AG04449 (cell line): Measurements from ENCODE around the gene SEM1.

Experiments
- CTCF ChIA-PET: fragments of 350-600 bp; formaldehyde crosslinking; extraction: SDS; loops from one replicate; lab custom pipeline; 2021; ENCODE audit warnings: antibody characterized with exemption; lab: Yijun Ruan, JAX
- POLR2A ChIA-PET: fragments of 400-600, 350-600 bp; formaldehyde crosslinking; extraction: SDS; loops from one replicate; lab custom pipeline; 2020; ENCODE audit warnings: antibody characterized with exemption, inconsistent platforms; lab: Yijun Ruan, JAX
- DNase-seq: peaks from one replicate; pipeline ENCODE4 v3.0.0-alpha.2; 2010; ENCODE audit warnings: low read depth, low spot score
- H3K4me3 ChIP-seq: 2 replicates; pipeline ENCODE4 v1.5.1; 2011; ENCODE audit warnings: low read depth, mild to moderate bottlenecking, control low read depth, low read length
- CTCF ChIP-seq: IDR thresholded peaks from one replicate; pipeline ENCODE4 v1.5.1; 2011; ENCODE audit warnings: mild to moderate bottlenecking, moderate library complexity, low read length, control low read depth, inconsistent platforms; ENCODE audit not compliant: insufficient read depth; ENCODE audit errors: missing control alignments

Gene SEM1

GRCh38 chr7:96738705-96739104 lies 29.1 kb upstream of the SEM1 start:
- ChIA-PET POLR2A (no interaction called here), CTCF (no interaction called here)
- TF ChIP-seq CTCF: no peak
- no peak overlapping the region for H3K4me3 ChIP-seq
- DNase-seq: no peak

- TF ChIP-seq CTCF: no peak
- no peak overlapping the region for H3K4me3 ChIP-seq
- CTCF ChIA-PET: no interaction called here
- POLR2A ChIA-PET: no interaction called here
- no peak for DNase-seq
Observed at GRCh38 chr7:96737545-96738050, 28.0 kb upstream of the SEM1 start.

DNA sequence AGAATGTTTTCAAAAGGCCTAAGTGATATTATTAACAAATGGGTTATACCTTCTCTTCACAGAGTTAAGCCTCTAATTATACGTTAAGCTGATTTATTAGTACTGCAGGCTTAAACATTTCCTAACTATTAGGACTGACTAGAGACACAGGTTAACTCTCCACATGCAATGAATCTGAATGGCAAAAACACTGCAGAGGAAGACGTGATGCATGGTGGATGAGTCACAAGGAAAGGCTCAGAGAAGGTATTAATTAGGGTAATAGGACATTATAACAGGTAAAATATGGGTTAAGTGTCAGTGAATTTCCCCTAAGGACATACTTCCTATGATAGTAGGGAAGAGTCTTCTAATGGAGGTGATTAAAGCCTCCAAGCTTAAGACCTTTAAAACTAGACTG lies 24.7 kb upstream of the SEM1 start:
- ChIA-PET CTCF (no interaction called here), POLR2A (no interaction called here)
- H3K4me3 ChIP-seq: no peak overlapping the region
- TF ChIP-seq CTCF: no peak
- no peak for DNase-seq

DNA sequence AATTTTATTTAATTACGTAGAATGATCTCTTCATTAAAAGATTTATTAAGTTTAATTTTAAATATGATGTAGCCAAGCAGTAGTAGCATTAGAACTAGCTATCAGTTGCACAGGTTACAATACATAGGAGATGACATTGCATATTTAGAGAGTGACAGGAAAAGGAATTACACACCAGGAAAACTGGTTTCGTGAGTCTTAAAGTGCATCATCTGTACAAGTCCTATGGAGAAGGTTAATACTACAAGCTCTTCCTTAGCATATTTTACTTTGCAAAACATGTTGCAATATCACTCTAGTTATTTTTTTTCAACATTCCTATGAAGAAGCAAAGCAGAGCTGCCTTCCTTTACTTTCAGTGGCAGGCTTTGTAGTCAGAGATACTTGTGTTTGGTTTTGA lies 20.2 kb upstream of the SEM1 start:
- no peak overlapping the region for H3K4me3 ChIP-seq
- TF ChIP-seq CTCF: no peak
- DNase-seq: no peak
- ChIA-PET POLR2A (no interaction called here), CTCF (no interaction called here)

- no peak for DNase-seq
- TF ChIP-seq CTCF: no peak
- ChIA-PET POLR2A (no interaction called here), CTCF (no interaction called here)
- H3K4me3 ChIP-seq: no peak overlapping the region
Observed at GRCh38 chr7:96728139-96728538, 18.5 kb upstream of the SEM1 start.

DNA sequence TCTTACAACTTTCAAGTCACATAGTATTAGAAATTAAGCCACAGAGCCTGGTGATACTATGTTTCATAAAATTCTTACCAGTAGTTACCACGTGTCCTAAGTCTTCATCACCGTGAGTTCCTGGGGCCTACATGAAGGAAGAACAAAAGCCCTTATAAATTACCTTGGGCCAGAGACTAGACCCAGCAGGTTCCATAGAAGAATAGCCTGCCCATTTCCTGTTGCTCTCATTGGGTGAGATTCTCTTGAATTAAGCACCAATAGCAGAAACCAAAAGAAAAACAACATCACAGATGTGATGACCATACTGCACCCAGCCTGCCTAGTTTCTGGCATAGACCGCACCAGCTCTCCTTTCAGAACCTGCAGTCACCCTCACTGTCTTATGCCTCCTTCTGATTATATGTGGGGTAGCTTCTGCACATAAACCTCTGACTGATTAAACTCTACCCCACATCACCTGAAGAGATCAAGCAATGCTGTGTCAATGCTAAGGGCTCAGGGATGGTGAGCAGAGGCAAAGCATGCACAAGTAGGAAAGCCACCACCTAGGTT lies 18.0 kb upstream of the SEM1 start:
- no peak for TF ChIP-seq CTCF
- CTCF ChIA-PET: no interaction called here

More for the DNA sequence above, 18.0 kb upstream of the SEM1 start:
- no peak overlapping the region for H3K4me3 ChIP-seq
- DNase-seq: no peak
- POLR2A ChIA-PET: no interaction called here
